GM12878 (cell line): ENCODE measurements around the gene UMAD1.

Experiments
- POLR2A ChIP-seq: IDR thresholded peaks from 2 replicates; pipeline ENCODE4 v1.6.1; 2011; ENCODE audit warnings: low read depth, mild to moderate bottlenecking, low read length
- POU2F2 ChIP-seq: IDR thresholded peaks from 3 replicates; pipeline ENCODE4 v1.6.1; 2011; ENCODE audit warnings: low read depth, mild to moderate bottlenecking, low read length, borderline replicate concordance
- REST ChIP-seq: IDR thresholded peaks from 2 replicates; pipeline ENCODE4 v1.6.1; 2012; ENCODE audit warnings: mild to moderate bottlenecking, low read depth, low read length

- TF ChIP-seq POLR2A (no peak), POU2F2 (no peak), REST (no peak)
Observed at GRCh38 chr7:7693881-7694280, 53.3 kb downstream of the UMAD1 start.
